NCI-H510A (cell line): ENCODE measurements around the gene HECTD2.
"Not testable (repeated sequence)": the region's sequence is repeated elsewhere in the genome, so short reads cannot be mapped to it uniquely, and the experiment has no call there.

Experiments used
- DNase-seq: peaks from one replicate; lab custom pipeline; 2025; lab: John Stamatoyannopoulos, UW

The HECTD2 gene

GRCh38 chr10:91537614-91538383, 127.7 kb downstream of the HECTD2 start:
- no peak for DNase-seq

GRCh38 chr10:91539930-91540329, 129.8 kb downstream of the HECTD2 start:
- DNase-seq: no peak

GRCh38 chr10:91540733-91541132, 130.6 kb downstream of the HECTD2 start:
- DNase-seq: no peak

- no peak for DNase-seq
These were observed 131.3 kb downstream of the HECTD2 start for GRCh38 chr10:91541481-91541880.

GRCh38 chr10:91545384-91545783, 135.2 kb downstream of the HECTD2 start:
- no peak for DNase-seq

GRCh38 chr10:91545838-91546237, 135.7 kb downstream of the HECTD2 start:
- no peak for DNase-seq

- DNase-seq: no peak
These were observed 139.1 kb downstream of the HECTD2 start for GRCh38 chr10:91549262-91549661.

GRCh38 chr10:91550021-91550420, 139.9 kb downstream of the HECTD2 start:
- no peak for DNase-seq

GRCh38 chr10:91551856-91552255, 141.7 kb downstream of the HECTD2 start:
- DNase-seq: no peak

GRCh38 chr10:91552274-91553095, 142.3 kb downstream of the HECTD2 start:
- DNase-seq: no peak

- no peak for DNase-seq
These were observed 145.3 kb downstream of the HECTD2 start for GRCh38 chr10:91555455-91555854.

- DNase-seq: no peak
These were observed 146.8 kb downstream of the HECTD2 start for GRCh38 chr10:91556691-91557566.

- DNase-seq: no peak
These were observed 147.5 kb downstream of the HECTD2 start for GRCh38 chr10:91557651-91558111.

- DNase-seq: no peak
These were observed 148.3 kb downstream of the HECTD2 start for GRCh38 chr10:91558473-91558872.

GRCh38 chr10:91559169-91559568, 149.0 kb downstream of the HECTD2 start:
- no peak for DNase-seq

- DNase-seq: no peak
These were observed 149.6 kb downstream of the HECTD2 start for GRCh38 chr10:91559750-91560149.

- DNase-seq: not testable (repeated sequence)
These were observed 150.7 kb downstream of the HECTD2 start for GRCh38 chr10:91560827-91561226.

GRCh38 chr10:91562839-91563581, 152.9 kb downstream of the HECTD2 start:
- no peak for DNase-seq

GRCh38 chr10:91564026-91564425, 153.9 kb downstream of the HECTD2 start:
- no peak for DNase-seq
